HK-2 (cell line): ENCODE results near the gene CHTF8.

Source experiments
- DNase-seq: peaks from one replicate; pipeline ENCODE4 v3.0.0-alpha.2; 2018; ENCODE audit not compliant: unreplicated experiment

CHTF8 gene

GRCh38 chr16:69112285-69113129 is 19.9 kb downstream of the CHTF8 start:
- DNase-seq = peak; percentile 53

- no peak for DNase-seq
These were observed 20.5 kb downstream of the CHTF8 start for GRCh38 chr16:69111876-69112230.

DNA sequence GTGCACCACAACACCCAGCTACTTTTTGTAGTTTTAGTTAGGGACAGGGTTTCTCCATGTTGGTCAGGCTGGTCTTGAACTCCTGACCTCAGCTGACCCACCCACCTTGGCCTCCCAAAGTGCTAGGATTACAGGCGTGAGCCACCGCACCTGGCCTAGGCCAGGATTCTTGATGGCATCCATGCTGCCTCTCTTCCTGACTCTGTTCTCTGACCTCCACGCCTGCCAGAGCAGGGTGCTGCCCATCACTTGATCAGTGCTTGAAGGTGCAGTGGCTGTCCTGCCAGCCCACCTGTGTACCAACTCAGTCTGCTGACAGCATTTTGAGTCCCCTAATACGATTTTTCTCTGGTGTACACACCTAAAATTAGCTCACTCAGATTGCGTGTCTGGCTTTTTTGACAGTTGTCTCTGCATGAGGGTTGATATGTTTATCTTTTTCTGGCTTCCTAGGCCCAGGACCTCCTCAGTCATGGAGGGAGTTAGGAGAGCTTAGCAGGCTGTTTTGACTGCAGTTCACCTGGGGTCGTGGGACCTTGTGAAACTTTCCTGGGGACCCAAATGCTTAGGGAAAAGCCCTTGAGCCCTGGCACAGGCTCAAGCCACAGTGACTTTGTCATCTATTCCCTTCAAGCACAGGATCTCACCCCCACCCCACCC is 21.0 kb downstream of the CHTF8 start:
- no peak for DNase-seq

DNA sequence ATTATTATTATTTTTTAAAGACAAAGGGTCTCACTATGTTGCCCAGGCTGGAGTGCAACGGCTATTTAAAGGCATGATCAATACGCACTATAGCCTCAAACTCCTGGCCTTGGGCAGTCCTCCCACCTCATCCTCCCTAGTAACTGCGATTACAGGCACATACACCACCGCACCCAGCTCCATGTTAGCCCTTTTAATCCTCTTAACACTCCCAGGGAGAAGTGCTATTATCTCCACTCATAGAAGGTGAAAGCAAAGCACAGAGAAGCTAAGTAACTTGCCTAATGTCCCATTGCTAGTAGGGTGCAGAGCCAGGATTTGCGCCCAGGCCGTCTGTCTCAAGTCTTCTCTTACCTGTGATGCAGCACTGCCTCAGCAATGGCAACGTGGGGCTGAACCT is 22.0 kb downstream of the CHTF8 start:
- no peak for DNase-seq

DNA sequence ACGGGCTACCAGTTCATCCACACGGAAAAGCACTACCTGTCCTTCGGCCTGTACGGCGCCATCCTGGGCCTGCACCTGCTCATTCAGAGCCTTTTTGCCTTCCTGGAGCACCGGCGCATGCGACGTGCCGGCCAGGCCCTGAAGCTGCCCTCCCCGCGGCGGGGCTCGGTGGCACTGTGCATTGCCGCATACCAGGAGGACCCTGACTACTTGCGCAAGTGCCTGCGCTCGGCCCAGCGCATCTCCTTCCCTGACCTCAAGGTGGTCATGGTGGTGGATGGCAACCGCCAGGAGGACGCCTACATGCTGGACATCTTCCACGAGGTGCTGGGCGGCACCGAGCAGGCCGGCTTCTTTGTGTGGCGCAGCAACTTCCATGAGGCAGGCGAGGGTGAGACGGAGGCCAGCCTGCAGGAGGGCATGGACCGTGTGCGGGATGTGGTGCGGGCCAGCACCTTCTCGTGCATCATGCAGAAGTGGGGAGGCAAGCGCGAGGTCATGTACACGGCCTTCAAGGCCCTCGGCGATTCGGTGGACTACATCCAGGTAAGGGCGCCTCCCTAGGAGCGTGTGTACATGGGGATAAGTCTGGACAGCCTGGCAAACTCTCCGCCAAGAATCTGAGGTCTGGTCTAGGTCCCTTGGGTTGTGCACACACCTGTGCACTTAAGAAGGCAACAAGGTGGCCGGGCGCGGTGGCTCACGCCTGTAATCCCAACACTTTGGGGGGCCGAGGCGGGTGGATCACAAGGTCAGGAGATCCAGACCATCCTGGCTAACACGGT is 22.7 kb downstream of the CHTF8 start:
- no peak for DNase-seq

GRCh38 chr16:69108905-69109252 is 23.5 kb downstream of the CHTF8 start:
- DNase-seq = no peak

DNA sequence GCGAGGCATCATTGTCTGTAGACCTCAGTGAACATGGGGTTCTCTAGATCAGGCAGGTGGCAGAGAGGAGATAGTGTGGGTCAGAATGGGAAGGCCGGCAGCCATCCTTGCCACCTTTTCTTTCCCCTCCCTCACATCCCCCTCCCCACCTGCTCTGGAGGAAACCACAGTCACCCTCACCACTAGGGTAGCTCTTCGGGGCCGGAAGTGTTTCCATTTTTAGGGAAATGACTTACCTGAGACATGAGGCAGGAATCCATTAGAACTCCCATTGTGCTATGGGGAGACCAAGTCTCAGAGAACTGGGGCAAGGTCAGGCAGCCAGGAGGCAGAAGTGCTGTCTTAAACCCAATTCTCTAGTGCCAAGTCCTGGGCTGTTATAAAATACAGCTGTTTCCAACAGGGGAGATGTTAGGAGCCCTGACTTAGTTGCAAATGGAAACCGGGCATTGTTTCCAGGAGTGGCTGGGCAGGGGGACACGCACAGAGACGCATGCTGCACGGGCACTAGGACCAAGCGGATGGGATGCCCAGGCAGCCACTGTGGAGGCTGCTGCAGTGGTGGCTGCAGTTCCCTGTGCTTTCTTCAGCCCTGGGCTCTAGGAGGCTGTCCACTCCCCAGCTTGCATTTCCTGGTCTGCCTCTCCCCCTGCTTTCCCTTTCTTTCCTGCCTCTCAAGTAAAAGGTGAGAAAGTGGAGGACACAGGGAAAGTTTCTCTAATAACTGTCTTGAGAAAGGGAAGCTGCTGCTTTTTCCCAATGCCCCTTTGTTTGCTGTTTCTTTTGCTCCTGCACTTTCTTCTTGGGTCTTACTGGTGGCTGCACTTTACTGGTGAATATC is 24.1 kb downstream of the CHTF8 start:
- DNase-seq = no peak

DNA sequence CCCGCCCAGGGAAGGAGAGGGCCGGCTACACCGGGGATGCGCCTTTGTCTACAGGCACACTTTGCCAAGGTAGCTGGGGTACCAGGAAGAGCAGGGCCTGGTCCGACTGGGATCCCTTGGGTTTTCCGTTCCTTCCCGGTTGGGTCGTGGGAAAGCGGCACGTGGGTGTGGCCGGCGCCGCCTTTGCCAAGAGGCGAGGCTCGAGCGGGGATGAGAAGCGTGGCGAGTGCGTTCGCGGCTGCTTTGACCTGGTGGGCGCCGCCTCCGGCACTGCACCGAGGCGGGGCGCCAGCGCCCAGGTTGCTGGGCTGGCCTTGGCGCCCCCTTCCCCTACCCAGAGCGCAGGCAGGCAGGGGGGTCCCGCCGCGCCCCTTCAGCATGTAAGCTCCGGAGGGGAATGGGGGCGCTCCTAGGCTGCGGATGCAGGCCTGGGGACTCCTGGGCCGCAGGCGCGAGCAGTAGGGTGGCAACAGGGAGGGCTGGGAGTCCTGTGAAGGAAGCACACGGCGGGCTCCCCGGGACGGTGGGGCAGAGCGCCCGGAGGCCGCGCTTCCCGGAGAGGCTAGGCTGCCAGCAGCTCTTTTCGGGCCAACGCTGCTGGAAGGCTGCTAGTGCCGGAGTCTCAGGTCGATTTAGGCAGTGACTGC is 24.9 kb downstream of the CHTF8 start:
- peak; percentile 61 for DNase-seq

DNA sequence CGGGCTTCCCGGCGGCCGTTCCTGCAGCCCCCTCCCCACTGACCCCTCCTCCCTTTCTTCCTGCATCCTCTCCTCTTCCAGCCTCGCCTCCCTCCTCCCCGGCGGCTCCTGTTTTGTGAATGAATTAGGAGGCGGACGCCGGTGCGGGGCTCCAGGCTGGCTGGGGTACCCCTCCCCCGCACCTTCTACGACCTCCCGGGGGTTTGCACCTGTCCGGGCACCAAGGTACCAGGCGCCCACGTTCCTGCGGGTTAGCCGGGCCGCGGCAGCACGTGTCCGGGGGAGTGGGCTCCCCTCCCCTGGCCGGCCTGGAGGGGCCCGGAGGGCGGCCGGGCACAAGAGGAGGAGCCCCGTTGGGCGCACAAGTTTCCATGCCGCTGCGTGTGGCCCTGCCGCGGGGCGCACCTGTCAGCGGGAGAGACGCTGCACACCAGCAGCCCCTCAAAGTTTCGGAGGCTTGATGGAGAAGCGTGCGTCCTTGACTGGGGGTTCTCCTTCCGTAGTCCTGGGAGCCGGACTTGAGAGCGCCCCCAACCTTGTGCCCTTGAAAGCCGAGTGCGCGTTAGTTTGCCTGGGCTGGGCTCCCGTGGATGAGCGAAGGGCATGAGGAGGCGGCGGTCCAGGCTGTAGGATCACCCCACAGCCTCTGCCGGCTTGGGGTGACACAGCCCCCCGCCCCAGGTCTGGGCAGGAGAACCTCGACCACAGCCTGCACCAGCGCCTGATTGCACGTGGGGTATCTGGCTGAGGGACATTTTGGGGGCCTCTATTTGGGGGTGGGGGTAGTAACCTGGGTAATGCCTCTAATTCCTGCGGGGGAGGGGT is 25.7 kb downstream of the CHTF8 start:
- DNase-seq = no peak

GRCh38 chr16:69105501-69106361 is 26.7 kb downstream of the CHTF8 start, which contains the start of gene HAS3:
HAS3 (plus strand) TSS chr16:69105653; CDS start chr16:69109396, 3,743 bp downstream.
- DNase-seq = peak; percentile 80

DNA sequence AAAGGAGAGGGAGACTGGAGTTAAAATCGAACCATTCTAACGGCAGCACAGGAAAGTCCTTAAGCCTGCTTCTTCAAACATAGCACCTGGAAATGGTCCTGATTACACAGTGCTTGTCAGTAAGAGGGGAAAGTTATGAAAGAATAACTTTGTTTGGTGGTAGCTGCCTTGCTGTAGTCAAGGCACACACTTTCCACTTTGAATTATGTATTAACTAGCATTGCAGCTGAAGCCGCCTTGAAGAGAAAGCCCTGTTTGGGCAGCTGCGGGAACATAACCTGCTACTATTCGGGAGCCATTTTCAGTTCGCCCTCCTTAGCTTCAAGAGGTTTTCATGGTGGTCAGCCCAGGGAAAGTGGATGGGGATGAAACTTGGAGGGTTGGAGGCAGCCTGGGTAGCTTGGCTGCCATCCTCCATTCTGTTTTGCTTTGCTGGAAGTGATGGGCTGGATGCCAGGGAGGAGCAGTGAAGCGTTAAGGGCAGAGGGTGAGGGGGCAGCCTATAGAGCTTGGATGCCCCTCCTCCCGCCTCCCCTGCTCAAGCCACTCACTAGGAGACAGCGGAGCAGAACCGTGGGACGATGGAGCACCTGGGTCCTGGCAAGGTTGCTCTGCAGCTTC is 32.2 kb downstream of the CHTF8 start:
- peak; percentile 44 for DNase-seq

DNA sequence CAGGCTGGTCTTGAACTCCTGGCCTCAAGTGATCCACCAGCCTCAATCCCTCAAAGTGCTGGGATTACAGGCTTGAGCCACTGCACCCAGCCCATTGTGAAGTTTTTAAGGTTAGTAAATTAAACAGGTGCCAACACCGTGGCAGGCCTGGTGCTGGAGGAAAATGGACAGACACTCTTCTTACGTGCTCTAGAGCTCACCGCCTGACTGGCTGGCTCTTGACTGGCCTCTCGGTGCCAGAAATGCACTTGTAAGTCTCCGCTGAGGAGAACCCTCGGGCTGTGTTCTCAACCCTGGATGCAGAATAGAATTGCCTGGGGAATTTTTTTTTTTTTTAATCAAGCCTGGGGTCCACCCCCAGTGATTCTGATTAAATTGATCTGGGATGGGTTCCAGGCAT is 37.2 kb downstream of the CHTF8 start:
- DNase-seq = no peak

- no peak for DNase-seq
These were observed 37.9 kb downstream of the CHTF8 start for GRCh38 chr16:69094501-69094900.

GRCh38 chr16:69093974-69094373 is 38.4 kb downstream of the CHTF8 start:
- no peak for DNase-seq

GRCh38 chr16:69089091-69089910 is 43.1 kb downstream of the CHTF8 start:
- DNase-seq = peak; percentile 59

DNA sequence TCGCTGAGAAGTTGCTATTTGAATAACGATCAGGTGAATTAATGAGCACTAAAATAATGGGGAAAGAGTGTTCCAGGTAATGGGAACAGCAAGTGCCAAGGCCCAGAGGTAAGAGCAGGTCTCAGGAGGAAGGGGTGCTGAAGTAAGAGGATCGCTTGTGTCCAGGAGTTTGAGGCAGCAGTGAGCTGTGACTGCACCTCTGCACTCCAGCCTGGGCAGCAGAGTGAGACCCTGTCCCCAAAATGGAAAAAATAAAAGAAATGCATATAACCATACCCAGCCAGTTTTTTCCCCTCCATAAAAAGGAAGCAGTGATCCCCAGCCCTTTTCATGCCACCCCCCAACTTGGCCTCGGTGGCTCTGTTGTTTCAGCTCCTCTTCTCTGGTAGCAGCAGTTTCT is 43.7 kb downstream of the CHTF8 start:
- no peak for DNase-seq

DNA sequence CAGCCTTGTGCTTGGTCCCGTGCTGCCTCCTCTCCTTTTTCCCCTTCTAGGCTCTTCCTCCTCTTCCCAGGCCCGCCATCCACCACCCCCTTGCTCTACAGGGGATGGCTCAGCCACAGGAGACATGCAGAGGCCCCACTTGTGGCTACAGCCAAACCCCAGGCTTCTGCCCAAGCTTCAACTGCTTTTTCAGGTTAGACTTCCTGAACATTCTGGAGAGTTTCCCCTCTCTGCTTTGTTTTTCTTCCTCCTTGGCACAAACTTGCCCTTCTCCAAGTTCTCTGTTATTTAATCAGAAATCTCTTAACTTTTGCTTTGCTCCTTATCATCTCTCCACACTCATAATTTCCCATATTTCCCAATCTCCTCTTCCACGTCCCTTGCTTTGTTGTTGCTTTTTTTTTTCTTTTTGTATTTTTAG is 45.2 kb downstream of the CHTF8 start:
- DNase-seq = no peak
